Coronary artery (tissue), 2 donors: Measurements from ENCODE around the gene SEMA4A.

ENCODE experiments used
- DNase-seq: peaks from one replicate; pipeline ENCODE4 v3.0.0-alpha.2; 2017; ENCODE audit warnings: low spot score
- H3K27ac ChIP-seq, 2 donors: fragments of 200-600 bp; sonication (generic); one replicate each; pipeline ENCODE4 v1.5.1; 2016 to 2019
- H3K4me3 ChIP-seq: fragments of 200-600 bp; sonication (generic); 2 replicates; pipeline ENCODE4 v1.5.1; 2016; ENCODE audit warnings: mild to moderate bottlenecking, moderate library complexity
- CTCF ChIP-seq: fragments of 200-600 bp; sonication (generic); IDR thresholded peaks from one replicate; pipeline ENCODE4 v1.5.1; 2019; ENCODE audit warnings: antibody characterized with exemption

The SEMA4A gene

DNA sequence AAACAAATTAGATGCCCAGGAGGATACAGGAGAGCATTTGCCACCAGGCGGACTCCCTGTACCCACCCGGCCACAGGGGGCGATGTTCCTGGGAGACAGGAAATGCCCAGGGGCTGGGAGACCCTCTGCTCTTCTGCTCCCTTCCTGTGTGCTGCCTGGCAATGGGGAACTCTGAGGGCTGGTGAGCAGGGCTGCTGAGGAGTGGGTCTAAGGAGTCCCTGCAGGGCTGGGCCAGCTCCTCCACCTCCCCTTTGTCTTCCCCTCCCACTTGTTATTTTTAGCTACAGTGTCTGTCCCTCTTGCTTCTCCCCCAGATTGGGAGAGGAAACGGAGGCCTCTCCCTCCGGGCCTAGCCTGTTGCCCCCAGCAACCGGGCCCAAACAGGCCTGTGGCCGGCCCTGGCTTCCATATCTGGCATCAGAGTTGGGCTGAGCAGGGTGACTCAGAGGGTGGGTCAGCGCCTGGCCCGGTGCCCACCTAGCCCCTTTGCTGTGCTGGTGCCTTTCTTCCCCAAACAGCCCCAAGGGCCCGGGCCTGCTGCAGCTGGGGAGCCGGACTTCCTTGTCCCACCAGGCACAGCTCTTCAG, 27.2 kb upstream of the SEMA4A start:
- peak; percentile 98 for DNase-seq
- H3K27ac ChIP-seq, result peak overlapping the region; percentile 93 to 99
- peak overlapping the region; percentile 96 for H3K4me3 ChIP-seq
- peak; percentile 14 for TF ChIP-seq CTCF

DNA sequence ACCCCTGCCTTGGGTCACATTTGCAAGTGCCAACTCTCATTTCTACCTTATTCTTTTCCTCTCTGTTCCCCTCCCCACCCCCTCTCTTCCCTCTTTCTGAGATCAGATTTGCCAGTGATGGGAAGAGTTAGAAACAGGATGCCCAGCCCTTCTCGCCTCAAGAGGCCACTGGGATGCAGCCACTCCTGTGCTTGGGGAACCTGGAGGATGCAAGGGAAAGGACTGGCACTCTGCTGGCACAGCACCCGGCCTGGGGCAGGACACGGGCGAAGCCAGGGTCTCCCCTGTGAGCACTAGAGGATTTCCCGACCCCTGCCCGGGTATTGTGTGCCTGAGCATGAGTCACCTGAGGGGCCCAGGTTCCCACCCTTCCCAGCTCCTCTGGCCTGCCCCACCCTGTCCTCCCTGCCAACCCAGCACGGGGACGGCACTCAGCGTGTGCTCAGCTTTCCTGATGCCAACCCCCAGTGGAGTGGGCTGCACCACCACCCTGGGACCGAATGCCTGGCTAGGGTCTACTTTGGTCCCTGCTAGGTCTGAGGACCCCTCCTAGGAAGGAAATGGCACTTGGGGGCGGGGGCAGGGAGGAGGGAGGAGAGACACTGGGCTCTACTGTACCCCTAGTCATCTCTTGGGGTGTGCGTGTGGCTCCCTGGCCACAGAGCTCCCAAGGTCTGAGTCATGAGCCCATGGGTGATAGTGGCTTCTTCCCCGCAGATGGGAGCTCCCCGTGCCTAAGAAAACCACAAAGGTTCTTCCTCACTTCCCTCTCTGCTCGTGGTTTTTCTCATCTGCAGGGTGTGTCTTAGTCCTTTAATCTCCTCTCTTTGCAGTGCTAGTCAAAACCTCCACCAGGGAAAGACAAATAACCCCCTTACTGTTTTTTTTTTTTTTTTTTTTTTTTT, 26.5 kb upstream of the SEMA4A start:
- Histone ChIP-seq H3K27ac (peak overlapping the region; percentile 93 to 99), H3K4me3 (peak overlapping the region; percentile 96)
- no peak for TF ChIP-seq CTCF
- no peak for DNase-seq

- no peak for TF ChIP-seq CTCF
- Histone ChIP-seq H3K4me3 (peak overlapping the region; percentile 60), H3K27ac (peak overlapping the region; percentile 93 to 99)
- no peak for DNase-seq
Observed at GRCh38 chr1:156128308-156128653, 25.1 kb upstream of the SEMA4A start.

- no peak for TF ChIP-seq CTCF
- H3K27ac ChIP-seq, result peak overlapping the region; percentile 93 to 99
- H3K4me3 ChIP-seq, result peak overlapping the region; percentile 60
- peak; percentile 95 for DNase-seq
Observed at GRCh38 chr1:156128654-156129597, 24.5 kb upstream of the SEMA4A start.

GRCh38 chr1:156129687-156130577, 23.5 kb upstream of the SEMA4A start:
- H3K27ac ChIP-seq, result peak overlapping the region; percentile 93 to 99
- DNase-seq, result peak; percentile 96
- TF ChIP-seq CTCF, result peak; percentile 92
- peak overlapping the region; percentile 60 for H3K4me3 ChIP-seq

GRCh38 chr1:156130578-156130942, 22.8 kb upstream of the SEMA4A start:
- peak overlapping the region; percentile 93 to 99 for H3K27ac ChIP-seq
- H3K4me3 ChIP-seq, result peak overlapping the region; percentile 60
- no peak for DNase-seq
- peak; percentile 11 for TF ChIP-seq CTCF
